BJ (cell line): ENCODE results near the gene LPCAT3. TPM values are rescaled to one million over a fixed set of nuclear protein-coding genes. Genes with fewer than 3 reads are reported as not detected.

Experiments used
- CTCF ChIA-PET: fragments of 350-600 bp; formaldehyde crosslinking; extraction: SDS; loops from one replicate; lab custom pipeline; 2021; ENCODE audit warnings: antibody characterized with exemption, inconsistent platforms; lab: Yijun Ruan, JAX
- POLR2A ChIA-PET: fragments of 300-600 bp; sonication (Branson Sonifier 250); formaldehyde crosslinking; extraction: SDS; loops from one replicate; lab custom pipeline; 2021; ENCODE audit warnings: antibody characterized with exemption; lab: Charles Lee
- DNase-seq: peaks from one replicate; pipeline ENCODE4 v3.0.0-alpha.2; 2011; ENCODE audit warnings: low read depth
- H3K27me3 ChIP-seq: 2 replicates; pipeline ENCODE4 v1.6.0; 2011; ENCODE audit warnings: low read length; ENCODE audit not compliant: control insufficient read depth, insufficient read depth
- H3K36me3 ChIP-seq: 2 replicates; pipeline ENCODE4 v1.5.1; 2011; ENCODE audit warnings: low read length; ENCODE audit not compliant: control insufficient read depth, insufficient read depth
- H3K4me3 ChIP-seq: 2 replicates; pipeline ENCODE4 v1.5.1; 2011; ENCODE audit warnings: low read depth, mild to moderate bottlenecking, control low read depth, low read length
- CTCF ChIP-seq: IDR thresholded peaks from 2 replicates; pipeline ENCODE4 v1.5.1; 2011; ENCODE audit warnings: low read depth, mild to moderate bottlenecking, control low read depth, inconsistent platforms, low read length, moderate library complexity; ENCODE audit not compliant: insufficient read depth
- polyA plus RNA-seq: library from polyadenylated mRNA; depleted of rRNA; stranded (reverse); fragments of >200 nt; gene quantifications from 2 replicates; pipeline ENCODE4 v1.2.3, GENCODE V29; 2011

LPCAT3 gene
- polyA plus RNA-seq, 1 experiment: 31.2 TPM

- ChIA-PET CTCF (interaction anchor here (1.2 to 10.0 kb wide), 11 partner anchors 15 to 186 kb away, joined by 3 to 129 read pairs (median 5); partner anchors contain the start of genes C1RL, ENO2, MLF2 and SPSB2), POLR2A (no interaction called here)
- H3K27me3 ChIP-seq: no peaks in the 10 kb centered on the region
- no peak overlapping the region for H3K4me3 ChIP-seq
- peaks cover 44% of the 10 kb centered on the region for H3K36me3 ChIP-seq
- no peak for DNase-seq
- no peak for TF ChIP-seq CTCF
Observed at GRCh38 chr12:6939191-6939540, 79.1 kb downstream of the LPCAT3 start.

- POLR2A ChIA-PET: interaction anchor here (0.6 to 1.0 kb wide), 3 partner anchors 10 to 66 kb away, joined by 3 to 6 read pairs (median 5); partner anchors contain the start of gene SPSB2
Observed at GRCh38 chr12:6938353-6939190, 79.7 kb downstream of the LPCAT3 start.

GRCh38 chr12:6937481-6938352 lies 80.6 kb downstream of the LPCAT3 start:
- CTCF ChIA-PET: interaction anchor here (0.5 to 10.0 kb wide), 22 partner anchors 9 to 188 kb away, joined by 3 to 129 read pairs (median 4); partner anchors contain the start of genes ATN1, C1RL, C1S and ENO2
- POLR2A ChIA-PET: interaction anchor here (0.6 to 1.0 kb wide), 4 partner anchors 9 to 65 kb away, joined by 3 to 6 read pairs (median 4); partner anchors contain the start of gene SPSB2
- Histone ChIP-seq H3K27me3 (no peaks in the 10 kb centered on the region), H3K36me3 (peaks cover 47% of the 10 kb centered on the region), H3K4me3 (peak overlapping the region; percentile 60)
- TF ChIP-seq CTCF: peak; percentile 97
- DNase-seq: peak; percentile 48

More at GRCh38 chr12:6938353-6939190, 79.7 kb downstream of the LPCAT3 start:
- Histone ChIP-seq H3K27me3 (no peaks in the 10 kb centered on the region), H3K4me3 (peak overlapping the region; percentile 60; the same call in 1 of the 2 replicates), H3K36me3 (peaks cover 47% of the 10 kb centered on the region)
- no peak for DNase-seq
- TF ChIP-seq CTCF: no peak
- CTCF ChIA-PET: interaction anchor here (0.6 to 10.0 kb wide), 17 partner anchors 8 to 187 kb away, joined by 3 to 129 read pairs (median 5); partner anchors contain the start of genes ATN1, C1RL, C1S and ENO2

- peak overlapping the region; percentile 60 for H3K4me3 ChIP-seq
- no peak for TF ChIP-seq CTCF
- no peaks in the 10 kb centered on the region for H3K27me3 ChIP-seq
- POLR2A ChIA-PET: interaction anchor here (0.9 kb wide), 1 partner anchor 10 kb away, joined by 3 read pairs; no protein-coding TSS in a partner anchor
- DNase-seq: no peak
- peaks cover 47% of the 10 kb centered on the region for H3K36me3 ChIP-seq
- CTCF ChIA-PET: interaction anchor here (0.7 to 10.0 kb wide), 9 partner anchors 8 to 68 kb away, joined by 3 to 129 read pairs (median 5); partner anchors contain the start of genes ATN1, ENO2 and SPSB2
Observed at GRCh38 chr12:6936636-6937480, 81.4 kb downstream of the LPCAT3 start.
